B cell (primary cell): ENCODE results near the gene HLA-DRB1.

Source experiments
- EZH2 ChIP-seq: IDR thresholded peaks from 2 replicates; pipeline ENCODE4 v1.6.1; 2012; ENCODE audit warnings: borderline replicate concordance, low read depth, mild to moderate bottlenecking, moderate library complexity, low read length; ENCODE audit not compliant: insufficient read depth, poor library complexity, severe bottlenecking
- TF ChIP-seq, protein P1 (sequence below): fragments of 200-600 bp; IDR thresholded peaks from one replicate; pipeline ENCODE4 v1.8.0; 2022; ENCODE audit warnings: antibody characterized with exemption, mild to moderate bottlenecking

DNA sequence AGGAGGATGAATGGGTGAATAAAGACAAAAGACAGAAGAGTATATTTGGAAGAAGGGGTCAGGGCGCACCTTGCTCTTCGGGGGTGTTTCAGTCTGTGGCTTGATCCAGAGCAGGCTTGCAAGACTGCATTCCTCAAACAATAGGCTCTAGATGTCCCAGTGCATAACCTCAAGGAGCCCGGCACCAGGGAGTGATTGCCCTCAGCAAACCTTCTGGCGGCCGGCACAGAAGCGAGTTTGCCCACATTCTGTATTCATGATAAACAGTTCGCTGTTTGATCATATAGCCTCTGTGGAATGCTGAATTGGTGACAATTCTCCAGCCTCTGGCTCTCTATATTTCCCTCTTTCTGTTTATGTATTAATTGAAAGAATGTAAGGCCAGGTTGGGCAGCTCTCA lies 29.9 kb downstream of the HLA-DRB1 start:
- TF ChIP-seq, protein P1, sequence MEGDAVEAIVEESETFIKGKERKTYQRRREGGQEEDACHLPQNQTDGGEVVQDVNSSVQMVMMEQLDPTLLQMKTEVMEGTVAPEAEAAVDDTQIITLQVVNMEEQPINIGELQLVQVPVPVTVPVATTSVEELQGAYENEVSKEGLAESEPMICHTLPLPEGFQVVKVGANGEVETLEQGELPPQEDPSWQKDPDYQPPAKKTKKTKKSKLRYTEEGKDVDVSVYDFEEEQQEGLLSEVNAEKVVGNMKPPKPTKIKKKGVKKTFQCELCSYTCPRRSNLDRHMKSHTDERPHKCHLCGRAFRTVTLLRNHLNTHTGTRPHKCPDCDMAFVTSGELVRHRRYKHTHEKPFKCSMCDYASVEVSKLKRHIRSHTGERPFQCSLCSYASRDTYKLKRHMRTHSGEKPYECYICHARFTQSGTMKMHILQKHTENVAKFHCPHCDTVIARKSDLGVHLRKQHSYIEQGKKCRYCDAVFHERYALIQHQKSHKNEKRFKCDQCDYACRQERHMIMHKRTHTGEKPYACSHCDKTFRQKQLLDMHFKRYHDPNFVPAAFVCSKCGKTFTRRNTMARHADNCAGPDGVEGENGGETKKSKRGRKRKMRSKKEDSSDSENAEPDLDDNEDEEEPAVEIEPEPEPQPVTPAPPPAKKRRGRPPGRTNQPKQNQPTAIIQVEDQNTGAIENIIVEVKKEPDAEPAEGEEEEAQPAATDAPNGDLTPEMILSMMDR: no peak
- no peak for TF ChIP-seq EZH2
